HFFc6 (cell line): ENCODE results near the gene ANXA4. TPM values are rescaled to one million over a fixed set of nuclear protein-coding genes. Genes with fewer than 3 reads are reported as not detected.
"Not testable (repeated sequence)": the region's sequence is repeated elsewhere in the genome, so short reads cannot be mapped to it uniquely, and the experiment has no call there.

Source experiments
- DNase-seq: peaks from one replicate; pipeline ENCODE4 v3.0.0-alpha.2; 2018
- H3K27ac Mint-ChIP-seq: 2 replicates; pipeline ENCODE4 v1.8.0; 2020; ENCODE audit warnings: mild to moderate bottlenecking, mixed read lengths
- H3K27me3 Mint-ChIP-seq: 2 replicates; pipeline ENCODE4 v1.8.0; 2021; ENCODE audit warnings: mild to moderate bottlenecking, moderate library complexity, mixed read lengths; ENCODE audit not compliant: insufficient read depth
- H3K36me3 Mint-ChIP-seq: 2 replicates; pipeline ENCODE4 v1.8.0; 2021; ENCODE audit warnings: low read depth, mixed read lengths
- H3K4me1 Mint-ChIP-seq: 2 replicates; pipeline ENCODE4 v1.8.0; 2020; ENCODE audit warnings: low read depth, mixed read lengths
- H3K4me3 Mint-ChIP-seq: 2 replicates; pipeline ENCODE4 v1.8.0; 2020; ENCODE audit warnings: mild to moderate bottlenecking, moderate library complexity, mixed read lengths
- H3K9me3 Mint-ChIP-seq: 2 replicates; pipeline ENCODE4 v1.8.0; 2020; ENCODE audit warnings: mild to moderate bottlenecking, mixed read lengths
- total RNA-seq, 6 experiments: library from RNA; stranded (reverse); fragmentation: NEBNext Ultra II Directional; extraction: Animal tissue kit (Norgen Biotek cat#: 25700); gene quantifications; 2 replicates in 1 of 6; 3 replicates in 5 of 6; pipeline ENCODE4 v1.2.3, GENCODE V29; 2021
- TF ChIP-seq, protein P1 (sequence below): fragments of 200-600 bp; sonication (generic); IDR thresholded peaks from 2 replicates; pipeline ENCODE4 v1.5.0; 2021; ENCODE audit warnings: antibody characterized with exemption, mild to moderate bottlenecking

The ANXA4 gene
- total RNA-seq, 6 experiments from 2014 or later = 92.8 to 112 (median 96.1) TPM

DNA sequence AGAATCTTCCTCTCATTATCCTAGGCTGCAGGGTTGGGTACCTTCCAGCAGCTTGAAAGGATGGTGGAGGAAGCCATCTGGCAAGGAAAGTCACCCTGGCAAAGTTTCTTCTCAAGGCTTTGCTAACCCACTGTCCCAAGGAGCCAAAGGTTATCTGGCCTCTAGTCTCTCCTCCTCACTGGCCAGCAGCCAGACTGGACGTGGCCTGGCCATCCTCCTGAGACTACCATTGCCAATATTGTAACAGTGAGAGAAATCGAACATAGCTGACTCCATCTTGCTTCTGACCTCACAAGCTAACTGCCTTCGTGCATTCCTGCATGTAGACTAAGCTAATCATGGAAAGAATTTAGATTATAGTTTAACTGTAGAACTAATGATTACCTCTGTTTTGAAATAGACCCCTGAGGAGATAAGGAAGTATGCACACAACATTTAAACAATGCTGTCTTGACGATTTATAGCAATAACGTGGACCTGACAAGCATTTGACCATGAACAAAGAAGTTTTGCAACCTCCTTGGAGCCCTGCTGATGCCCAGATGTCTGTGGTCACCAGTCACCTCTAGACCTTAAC, 7.8 kb upstream of the ANXA4 start:
- Mint-ChIP-seq H3K4me1 (peaks cover 11% of the 10 kb centered on the region), H3K36me3 (no peaks in the 10 kb centered on the region), H3K4me3 (no peak overlapping the region), H3K27me3 (no peaks in the 10 kb centered on the region; the same call in 1 of the 2 replicates), H3K27ac (no peak overlapping the region), H3K9me3 (no peaks in the 10 kb centered on the region)
- no peak for DNase-seq
- TF ChIP-seq, protein P1, sequence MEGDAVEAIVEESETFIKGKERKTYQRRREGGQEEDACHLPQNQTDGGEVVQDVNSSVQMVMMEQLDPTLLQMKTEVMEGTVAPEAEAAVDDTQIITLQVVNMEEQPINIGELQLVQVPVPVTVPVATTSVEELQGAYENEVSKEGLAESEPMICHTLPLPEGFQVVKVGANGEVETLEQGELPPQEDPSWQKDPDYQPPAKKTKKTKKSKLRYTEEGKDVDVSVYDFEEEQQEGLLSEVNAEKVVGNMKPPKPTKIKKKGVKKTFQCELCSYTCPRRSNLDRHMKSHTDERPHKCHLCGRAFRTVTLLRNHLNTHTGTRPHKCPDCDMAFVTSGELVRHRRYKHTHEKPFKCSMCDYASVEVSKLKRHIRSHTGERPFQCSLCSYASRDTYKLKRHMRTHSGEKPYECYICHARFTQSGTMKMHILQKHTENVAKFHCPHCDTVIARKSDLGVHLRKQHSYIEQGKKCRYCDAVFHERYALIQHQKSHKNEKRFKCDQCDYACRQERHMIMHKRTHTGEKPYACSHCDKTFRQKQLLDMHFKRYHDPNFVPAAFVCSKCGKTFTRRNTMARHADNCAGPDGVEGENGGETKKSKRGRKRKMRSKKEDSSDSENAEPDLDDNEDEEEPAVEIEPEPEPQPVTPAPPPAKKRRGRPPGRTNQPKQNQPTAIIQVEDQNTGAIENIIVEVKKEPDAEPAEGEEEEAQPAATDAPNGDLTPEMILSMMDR = no peak

DNA sequence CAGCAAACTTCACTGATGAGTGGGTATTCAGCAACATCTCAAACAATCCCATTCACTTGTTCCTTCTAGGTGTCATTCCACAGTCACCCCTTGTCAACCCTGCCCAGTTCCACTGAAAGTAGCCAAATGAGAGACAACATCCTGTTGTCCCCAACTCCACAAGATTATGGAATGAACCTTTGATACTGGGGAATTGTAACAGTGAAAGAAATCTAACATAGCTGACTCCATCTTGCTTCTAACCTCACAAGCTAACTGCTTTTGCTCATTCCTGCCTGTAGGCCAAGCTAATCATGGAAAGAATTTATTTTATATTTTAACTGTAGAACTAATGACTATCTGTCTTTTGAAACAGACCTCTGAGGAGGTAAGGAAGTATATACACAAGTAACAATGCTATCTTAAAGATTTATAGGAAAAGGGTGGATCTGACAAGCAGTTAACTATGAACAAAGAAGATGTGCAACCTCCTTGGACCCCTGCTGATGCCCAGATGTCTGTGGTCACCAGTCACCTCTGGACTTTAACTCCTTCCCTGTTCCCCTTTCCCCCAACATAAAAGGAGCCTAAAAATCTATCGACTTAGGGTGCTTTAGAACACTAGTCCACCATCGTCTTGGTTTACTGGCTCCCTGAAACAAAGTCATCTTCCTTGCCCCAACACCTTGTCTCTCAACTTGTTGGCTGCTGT, 6.9 kb upstream of the ANXA4 start:
- TF ChIP-seq, protein P1 = peak; percentile 26; the same call in 1 of the 2 replicates
- H3K4me1 Mint-ChIP-seq = peaks cover 13% of the 10 kb centered on the region
- H3K27ac Mint-ChIP-seq = no peak overlapping the region
- H3K9me3 Mint-ChIP-seq = no peaks in the 10 kb centered on the region
- no peak for DNase-seq
- H3K27me3 Mint-ChIP-seq = no peaks in the 10 kb centered on the region; the same call in 1 of the 2 replicates
- H3K36me3 Mint-ChIP-seq = no peaks in the 10 kb centered on the region
- no peak overlapping the region for H3K4me3 Mint-ChIP-seq

DNA sequence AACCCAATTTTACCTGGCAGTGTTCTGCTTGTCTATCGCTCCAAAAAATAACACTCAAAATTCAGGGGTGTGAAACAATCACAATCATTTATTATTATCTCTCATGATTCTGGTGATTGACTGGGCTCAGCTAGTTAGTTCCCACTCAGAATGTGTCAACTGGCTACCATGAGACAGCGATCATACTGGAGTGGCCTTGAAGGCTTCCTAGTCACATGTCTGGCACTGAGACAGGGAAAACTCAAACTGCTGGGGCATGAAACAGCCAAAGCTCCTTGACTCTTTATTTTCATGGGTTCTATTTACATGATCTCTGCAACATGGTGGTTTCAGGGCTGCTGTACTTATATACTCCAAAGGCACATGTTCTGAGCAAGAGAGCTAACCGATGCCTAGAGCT, 6.2 kb upstream of the ANXA4 start:
- Mint-ChIP-seq H3K27me3 (no peaks in the 10 kb centered on the region; the same call in 1 of the 2 replicates), H3K4me3 (no peak overlapping the region), H3K4me1 (peaks cover 20% of the 10 kb centered on the region), H3K9me3 (no peaks in the 10 kb centered on the region), H3K27ac (no peak overlapping the region), H3K36me3 (no peaks in the 10 kb centered on the region)
- no peak for DNase-seq
- TF ChIP-seq, protein P1 = no peak

DNA sequence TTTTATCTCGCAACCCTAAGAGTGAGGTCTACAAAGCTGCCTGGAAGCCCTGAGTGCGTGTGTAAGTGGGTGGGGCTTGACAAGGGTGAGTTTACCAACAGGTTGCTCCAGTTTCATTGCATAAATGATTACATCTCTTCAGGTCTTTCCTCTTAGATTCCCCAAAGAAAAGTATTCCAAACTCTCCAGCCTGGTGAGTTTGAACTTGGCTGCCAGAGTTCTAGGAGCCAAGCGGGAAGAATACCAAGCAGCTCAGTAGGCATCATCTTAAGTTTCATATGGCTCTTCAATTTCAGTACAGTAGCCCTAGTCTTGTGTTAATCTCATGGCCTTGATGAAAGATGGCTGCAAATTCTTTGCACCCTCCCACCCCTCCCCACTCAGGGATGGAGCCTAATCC, 3.8 kb upstream of the ANXA4 start:
- H3K27me3 Mint-ChIP-seq, H3K4me3 Mint-ChIP-seq, H3K27ac Mint-ChIP-seq, H3K9me3 Mint-ChIP-seq, DNase-seq, H3K36me3 Mint-ChIP-seq: not testable (repeated sequence)
- H3K4me1 Mint-ChIP-seq = peaks cover 32% of the 10 kb centered on the region

DNA sequence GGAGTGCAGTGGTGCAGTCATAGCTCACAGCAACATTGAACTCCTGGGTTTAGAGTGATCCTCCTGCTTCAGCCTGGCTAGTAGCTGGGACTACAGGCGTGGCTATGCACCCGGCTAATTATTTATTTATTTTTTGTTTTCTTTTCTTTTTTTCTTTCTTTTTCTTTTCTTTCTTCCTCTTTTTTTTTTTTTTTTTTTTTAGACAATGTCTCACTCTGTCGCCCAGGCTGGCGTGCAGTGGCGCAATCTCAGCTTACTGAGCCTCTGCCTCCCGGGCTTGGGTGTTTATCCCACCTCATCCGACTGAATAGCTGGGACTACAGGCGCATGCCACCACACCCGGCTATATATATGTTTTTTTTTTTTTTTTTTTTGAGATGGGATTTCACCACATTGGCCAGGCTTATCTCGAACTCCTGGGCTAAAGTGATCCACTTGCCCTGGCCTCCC, 1.4 kb upstream of the ANXA4 start:
- H3K36me3 Mint-ChIP-seq = no peaks in the 10 kb centered on the region
- H3K27me3 Mint-ChIP-seq = no peaks in the 10 kb centered on the region; the same call in 1 of the 2 replicates

DNA sequence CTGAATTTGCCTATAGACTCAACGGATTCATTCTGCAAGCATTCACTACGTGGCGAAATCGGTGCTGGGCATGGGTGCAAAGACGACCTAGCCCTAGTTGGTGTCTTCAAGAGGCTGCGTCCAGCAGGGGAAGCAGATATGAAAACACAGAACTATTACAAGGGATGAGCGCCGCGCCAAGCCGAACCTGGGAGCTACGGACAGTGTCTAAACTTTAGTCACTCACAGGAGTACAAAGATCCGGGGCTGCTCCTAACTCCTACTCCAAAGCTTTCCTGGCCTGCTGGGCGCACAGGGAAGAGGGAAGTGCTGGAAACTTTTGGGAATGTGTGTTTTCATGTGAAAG, 732 bp upstream of the ANXA4 start:
- Mint-ChIP-seq H3K27ac (peak overlapping the region; percentile 93), H3K4me3 (peak overlapping the region; percentile 96), H3K27me3 (no peaks in the 10 kb centered on the region; the same call in 1 of the 2 replicates), H3K36me3 (no peaks in the 10 kb centered on the region), H3K9me3 (no peaks in the 10 kb centered on the region), H3K4me1 (peaks cover 40% of the 10 kb centered on the region)
- peak; percentile 73 for DNase-seq
- TF ChIP-seq, protein P1 = no peak; the same call in 1 of the 2 replicates

More for the DNA sequence above, 1.4 kb upstream of the ANXA4 start:
- DNase-seq = no peak
- Mint-ChIP-seq H3K4me3 (peak overlapping the region; percentile 96), H3K9me3 (no peaks in the 10 kb centered on the region), H3K27ac (peak overlapping the region; percentile 93), H3K4me1 (peaks cover 40% of the 10 kb centered on the region)
- TF ChIP-seq, protein P1 = no peak
